ENCODE measurements around the gene CXCL11.

The CXCL11 gene

GRCh38 chr4:76010576-76010975 lies 25.3 kb downstream of the CXCL11 start:
- Histone ChIP-seq H3K9me3 (ENCODE audit: insufficient read depth, low read length) (no peaks in the 10 kb centered on the region), H3K27me3 (ENCODE audit: insufficient read depth, insufficient read length) (no peaks in the 10 kb centered on the region), H3K4me1 (ENCODE audit: insufficient read depth, insufficient read length) (peaks cover 3% of the 10 kb centered on the region), H3K9ac (ENCODE audit: insufficient read length, low read depth) (no peak overlapping the region), H3K36me3 (ENCODE audit: insufficient read depth, insufficient read length, low read length) (no peaks in the 10 kb centered on the region), H3K4me3 (ENCODE audit: insufficient read length, low read depth) (no peak overlapping the region)
- no peak for DNase-seq (ENCODE audit: low read depth, low spot score)
- TF ChIP-seq SUZ12 (IDR thresholded peaks at IDR 0.05; ENCODE audit: extremely low read depth, insufficient read depth, insufficient read length) (no peak), ZNF274 (IDR thresholded peaks at IDR 0.05; ENCODE audit: low read depth, low read length) (no peak), YY1 (IDR thresholded peaks at IDR 0.05; ENCODE audit: insufficient read depth, insufficient read length) (no peak)

GRCh38 chr4:76009311-76009710 lies 26.6 kb downstream of the CXCL11 start:
- no peak for DNase-seq (ENCODE audit: low read depth, low spot score)
- Histone ChIP-seq H3K4me3 (ENCODE audit: insufficient read length, low read depth) (no peak overlapping the region), H3K9ac (ENCODE audit: insufficient read length, low read depth) (no peak overlapping the region), H3K36me3 (ENCODE audit: insufficient read depth, insufficient read length, low read length) (no peaks in the 10 kb centered on the region), H3K27me3 (ENCODE audit: insufficient read depth, insufficient read length) (no peaks in the 10 kb centered on the region), H3K9me3 (ENCODE audit: insufficient read depth, low read length) (no peaks in the 10 kb centered on the region), H3K4me1 (ENCODE audit: insufficient read depth, insufficient read length) (peaks cover 3% of the 10 kb centered on the region)
- no peak for TF ChIP-seq ZNF274 (IDR thresholded peaks at IDR 0.05; ENCODE audit: low read depth, low read length)
- no peak for TF ChIP-seq SUZ12 (IDR thresholded peaks at IDR 0.05; ENCODE audit: extremely low read depth, insufficient read depth, insufficient read length)
- TF ChIP-seq YY1 (IDR thresholded peaks at IDR 0.05; ENCODE audit: insufficient read depth, insufficient read length), result no peak

DNA sequence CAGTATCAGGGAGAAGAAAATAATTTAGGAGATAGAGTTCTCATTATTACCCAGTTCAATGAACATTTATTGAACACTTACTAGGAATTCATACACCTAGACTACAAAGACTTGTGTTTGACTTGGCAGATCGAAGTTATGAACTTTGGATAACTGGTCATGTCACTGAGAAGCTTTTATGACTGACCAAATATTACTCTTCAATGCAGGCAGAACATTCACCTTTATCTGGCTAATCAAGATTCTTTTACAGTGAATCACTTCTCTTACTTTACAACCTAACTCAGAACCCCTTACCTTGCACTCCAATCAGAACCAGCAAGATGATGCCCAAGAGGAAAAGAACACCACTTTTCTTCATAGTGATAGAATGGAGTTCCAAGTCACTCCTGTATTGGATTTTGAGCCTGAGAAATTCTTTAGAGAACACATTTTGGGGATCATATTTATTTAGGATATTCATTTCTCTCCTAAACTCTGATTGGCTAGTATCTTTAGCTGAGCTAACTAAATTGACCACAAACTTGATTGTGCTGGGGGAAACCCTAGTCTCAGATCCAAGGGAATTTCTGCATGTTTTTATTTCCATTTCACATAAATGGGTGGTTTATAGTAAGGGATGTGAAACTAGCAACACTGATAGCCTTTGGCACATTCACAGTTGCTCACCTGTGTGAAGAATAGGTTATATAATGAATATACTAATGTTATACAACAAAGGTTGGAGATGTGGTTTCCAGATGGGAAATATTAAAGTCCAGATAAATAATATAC lies 28.6 kb downstream of the CXCL11 start, which contains the start of gene CXCL9:
TSS of gene CXCL9 (minus strand) at position 421 of the 774 bp plus-strand sequence. CDS start at position 361, 60 bp downstream.
- Histone ChIP-seq H3K4me3 (ENCODE audit: insufficient read length, low read depth) (no peak within 1 kb of the TSS), H3K9ac (ENCODE audit: insufficient read length, low read depth) (no peak within 1 kb of the TSS), H3K36me3 (ENCODE audit: insufficient read depth, insufficient read length, low read length) (no peaks in the 10 kb centered on the region), H3K27me3 (ENCODE audit: insufficient read depth, insufficient read length) (no peaks in the 10 kb centered on the region), H3K4me1 (ENCODE audit: insufficient read depth, insufficient read length) (peaks cover 3% of the 10 kb centered on the region), H3K9me3 (ENCODE audit: insufficient read depth, low read length) (no peaks in the 10 kb centered on the region)
- DNase-seq (ENCODE audit: low read depth, low spot score), result no peak
- no peak for TF ChIP-seq ZNF274 (IDR thresholded peaks at IDR 0.05; ENCODE audit: low read depth, low read length)
- no peak for TF ChIP-seq YY1 (IDR thresholded peaks at IDR 0.05; ENCODE audit: insufficient read depth, insufficient read length)
- TF ChIP-seq SUZ12 (IDR thresholded peaks at IDR 0.05; ENCODE audit: extremely low read depth, insufficient read depth, insufficient read length), result no peak

GRCh38 chr4:76003620-76004019 lies 32.2 kb downstream of the CXCL11 start:
- H3K4me3 ChIP-seq (ENCODE audit: insufficient read length, low read depth), result no peak overlapping the region
- H3K9ac ChIP-seq (ENCODE audit: insufficient read length, low read depth), result no peak overlapping the region
- DNase-seq (ENCODE audit: low read depth, low spot score), result no peak
- H3K27me3 ChIP-seq (ENCODE audit: insufficient read depth, insufficient read length), result no peaks in the 10 kb centered on the region
- H3K9me3 ChIP-seq (ENCODE audit: insufficient read depth, low read length), result no peaks in the 10 kb centered on the region
- no peaks in the 10 kb centered on the region for H3K36me3 ChIP-seq (ENCODE audit: insufficient read depth, insufficient read length, low read length)
- no peak for TF ChIP-seq ZNF274 (IDR thresholded peaks at IDR 0.05; ENCODE audit: low read depth, low read length)
- TF ChIP-seq YY1 (IDR thresholded peaks at IDR 0.05; ENCODE audit: insufficient read depth, insufficient read length), result no peak
- no peak for TF ChIP-seq SUZ12 (IDR thresholded peaks at IDR 0.05; ENCODE audit: extremely low read depth, insufficient read depth, insufficient read length)
- no peaks in the 10 kb centered on the region for H3K4me1 ChIP-seq (ENCODE audit: insufficient read depth, insufficient read length)

- H3K9ac ChIP-seq (ENCODE audit: insufficient read length, low read depth), result no peak overlapping the region
- no peak for TF ChIP-seq ZNF274 (IDR thresholded peaks at IDR 0.05; ENCODE audit: low read depth, low read length)
- TF ChIP-seq YY1 (IDR thresholded peaks at IDR 0.05; ENCODE audit: insufficient read depth, insufficient read length), result no peak
- TF ChIP-seq SUZ12 (IDR thresholded peaks at IDR 0.05; ENCODE audit: extremely low read depth, insufficient read depth, insufficient read length), result no peak
- no peaks in the 10 kb centered on the region for H3K9me3 ChIP-seq (ENCODE audit: insufficient read depth, low read length)
- no peaks in the 10 kb centered on the region for H3K27me3 ChIP-seq (ENCODE audit: insufficient read depth, insufficient read length)
- no peak for DNase-seq (ENCODE audit: low read depth, low spot score)
- H3K36me3 ChIP-seq (ENCODE audit: insufficient read depth, insufficient read length, low read length), result no peaks in the 10 kb centered on the region
- H3K4me3 ChIP-seq (ENCODE audit: insufficient read length, low read depth), result no peak overlapping the region
- no peaks in the 10 kb centered on the region for H3K4me1 ChIP-seq (ENCODE audit: insufficient read depth, insufficient read length)
Measured at GRCh38 chr4:76003035-76003434, 32.8 kb downstream of the CXCL11 start.

DNA sequence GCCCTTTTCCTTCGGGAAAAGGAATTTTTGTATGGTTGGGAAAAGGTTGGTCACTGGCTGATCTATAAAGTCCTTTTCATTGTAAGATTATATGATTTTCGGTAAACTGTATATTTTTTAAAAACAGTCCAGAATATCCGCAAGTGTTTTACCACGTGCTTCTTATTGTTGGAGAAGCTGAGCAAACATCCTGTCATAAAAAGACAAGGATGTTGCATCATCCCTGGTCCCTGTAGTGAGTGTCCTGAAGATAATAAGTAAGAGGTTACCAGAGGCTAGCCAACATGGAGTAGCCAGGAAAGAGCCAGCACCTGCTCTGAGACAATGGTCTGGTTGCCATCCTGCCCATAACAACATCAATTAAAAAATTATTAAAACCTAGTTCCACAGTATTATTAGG lies 33.7 kb downstream of the CXCL11 start:
- no peak overlapping the region for H3K9ac ChIP-seq (ENCODE audit: insufficient read length, low read depth)
- H3K4me1 ChIP-seq (ENCODE audit: insufficient read depth, insufficient read length), result no peaks in the 10 kb centered on the region
- no peaks in the 10 kb centered on the region for H3K36me3 ChIP-seq (ENCODE audit: insufficient read depth, insufficient read length, low read length)
- H3K4me3 ChIP-seq (ENCODE audit: insufficient read length, low read depth), result no peak overlapping the region
- TF ChIP-seq ZNF274 (IDR thresholded peaks at IDR 0.05; ENCODE audit: low read depth, low read length), result no peak
- TF ChIP-seq SUZ12 (IDR thresholded peaks at IDR 0.05; ENCODE audit: extremely low read depth, insufficient read depth, insufficient read length), result no peak
- no peak for TF ChIP-seq YY1 (IDR thresholded peaks at IDR 0.05; ENCODE audit: insufficient read depth, insufficient read length)
- no peaks in the 10 kb centered on the region for H3K9me3 ChIP-seq (ENCODE audit: insufficient read depth, low read length)
- no peaks in the 10 kb centered on the region for H3K27me3 ChIP-seq (ENCODE audit: insufficient read depth, insufficient read length)
- DNase-seq (ENCODE audit: low read depth, low spot score), result no peak

DNA sequence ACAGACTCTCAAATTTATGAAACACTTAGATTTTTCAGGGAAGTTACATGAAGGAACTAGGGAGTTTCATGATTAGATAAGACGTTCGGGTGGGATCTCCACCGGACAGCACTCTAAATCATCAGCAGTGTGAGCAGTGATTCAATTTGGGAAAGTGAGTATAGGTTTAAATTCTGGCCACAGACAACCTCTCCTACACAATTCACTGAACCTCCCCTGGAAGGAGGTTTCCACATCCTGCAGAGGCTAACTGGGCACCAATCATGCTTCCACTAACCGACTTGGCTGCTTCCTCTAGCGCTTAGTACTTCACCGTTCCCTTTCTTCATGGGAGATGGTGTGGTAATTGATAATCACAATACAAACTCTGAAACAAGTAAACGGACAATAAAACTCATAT lies 34.2 kb downstream of the CXCL11 start:
- H3K9ac ChIP-seq (ENCODE audit: insufficient read length, low read depth), result no peak overlapping the region
- H3K27me3 ChIP-seq (ENCODE audit: insufficient read depth, insufficient read length), result no peaks in the 10 kb centered on the region
- TF ChIP-seq YY1 (IDR thresholded peaks at IDR 0.05; ENCODE audit: insufficient read depth, insufficient read length), result no peak
- TF ChIP-seq SUZ12 (IDR thresholded peaks at IDR 0.05; ENCODE audit: extremely low read depth, insufficient read depth, insufficient read length), result no peak
- no peak for TF ChIP-seq ZNF274 (IDR thresholded peaks at IDR 0.05; ENCODE audit: low read depth, low read length)
- H3K9me3 ChIP-seq (ENCODE audit: insufficient read depth, low read length), result no peaks in the 10 kb centered on the region
- no peak for DNase-seq (ENCODE audit: low read depth, low spot score)
- no peak overlapping the region for H3K4me3 ChIP-seq (ENCODE audit: insufficient read length, low read depth)
- no peaks in the 10 kb centered on the region for H3K4me1 ChIP-seq (ENCODE audit: insufficient read depth, insufficient read length)
- H3K36me3 ChIP-seq (ENCODE audit: insufficient read depth, insufficient read length, low read length), result no peaks in the 10 kb centered on the region
